HepG2 (cell line): ENCODE measurements around the gene RIPK1. TPM values are rescaled to one million over a fixed set of nuclear protein-coding genes. Genes with fewer than 3 reads are reported as not detected.

Experiments
- AGO1 ChIP-seq: fragments of 200-400 bp; formaldehyde crosslinking; IDR thresholded peaks from 2 replicates; pipeline ENCODE4 v1.6.1; 2017; ENCODE audit warnings: mild to moderate bottlenecking, low read depth, low read length, moderate library complexity; ENCODE audit not compliant: poor library complexity, severe bottlenecking
- CREB3 ChIP-seq: sonication (generic); formaldehyde crosslinking; IDR thresholded peaks from 2 replicates; pipeline ENCODE4 v1.5.0; 2020; ENCODE audit warnings: missing genetic modification reagents
- CTCF ChIP-seq: sonication (generic); formaldehyde crosslinking; IDR thresholded peaks from 2 replicates; pipeline ENCODE4 v1.5.0; 2020; ENCODE audit warnings: mild to moderate bottlenecking, missing genetic modification reagents, moderate library complexity
- ELF1 ChIP-seq: sonication (generic); formaldehyde crosslinking; IDR thresholded peaks from 2 replicates; pipeline ENCODE4 v1.4.0; 2020; ENCODE audit warnings: missing genetic modification reagents
- GPN1 ChIP-seq: sonication (generic); formaldehyde crosslinking; IDR thresholded peaks from 2 replicates; pipeline ENCODE4 v1.5.1; 2020; ENCODE audit warnings: missing genetic modification reagents, borderline replicate concordance
- HBP1 ChIP-seq: IDR thresholded peaks from 2 replicates; pipeline ENCODE4 v1.6.1; 2016; ENCODE audit warnings: low read depth, control low read depth
- KDM2A ChIP-seq: sonication (generic); formaldehyde crosslinking; IDR thresholded peaks from 2 replicates; pipeline ENCODE4 v1.4.0; 2020; ENCODE audit warnings: low read depth, missing genetic modification reagents, borderline replicate concordance
- MAX ChIP-seq: IDR thresholded peaks from 2 replicates; pipeline ENCODE4 v1.6.1; 2012; ENCODE audit warnings: inconsistent platforms
- NFE2L2 ChIP-seq: fragments of 150-350 bp; IDR thresholded peaks from 2 replicates; pipeline ENCODE4 v1.6.1; 2014; ENCODE audit warnings: low read length
- NFYC ChIP-seq: IDR thresholded peaks from 2 replicates; pipeline ENCODE4 v1.6.1; 2016; ENCODE audit warnings: missing genetic modification reagents, missing compliant biosample characterization
- NPAS2 ChIP-seq: sonication (generic); formaldehyde crosslinking; IDR thresholded peaks from 2 replicates; pipeline ENCODE4 v1.8.0; 2022; ENCODE audit warnings: mild to moderate bottlenecking, missing genetic modification reagents, borderline replicate concordance
- NR2C2 ChIP-seq: sonication (generic); formaldehyde crosslinking; IDR thresholded peaks from 2 replicates; pipeline ENCODE4 v1.4.0; 2020; ENCODE audit warnings: missing genetic modification reagents, mild to moderate bottlenecking, moderate library complexity, borderline replicate concordance
- POGK ChIP-seq: sonication (generic); formaldehyde crosslinking; conservative IDR thresholded peaks from 2 replicates; pipeline ENCODE4 v1.8.0; 2022; ENCODE audit warnings: mild to moderate bottlenecking, moderate library complexity, missing genetic modification reagents
- SRF ChIP-seq: IDR thresholded peaks from 2 replicates; pipeline ENCODE4 v1.6.1; 2011; ENCODE audit warnings: mild to moderate bottlenecking, low read depth, low read length, moderate library complexity
- TEAD3 ChIP-seq: optimal IDR thresholded peaks from 2 replicates; pipeline ENCODE3; 2016; ENCODE audit warnings: borderline replicate concordance
- XBP1 ChIP-seq: sonication (generic); formaldehyde crosslinking; IDR thresholded peaks from 2 replicates; pipeline ENCODE4 v1.5.0; 2020; ENCODE audit warnings: missing genetic modification reagents
- ZBTB49 ChIP-seq: sonication (generic); formaldehyde crosslinking; IDR thresholded peaks from 2 replicates; pipeline ENCODE4 v1.4.0; 2020; ENCODE audit warnings: missing genetic modification reagents, borderline replicate concordance
- ZNF160 ChIP-seq: sonication (generic); formaldehyde crosslinking; IDR thresholded peaks from 2 replicates; pipeline ENCODE4 v1.8.0; 2022; ENCODE audit warnings: mild to moderate bottlenecking, inconsistent platforms, missing genetic modification reagents
- ZNF24 ChIP-seq: fragments of 450-650 bp; IDR thresholded peaks from 2 replicates; pipeline ENCODE4 v1.6.1; 2017; ENCODE audit warnings: antibody characterized with exemption, mild to moderate bottlenecking
- ZNF619 ChIP-seq: sonication (generic); formaldehyde crosslinking; IDR thresholded peaks from 2 replicates; pipeline ENCODE4 v1.4.0; 2020; ENCODE audit warnings: mild to moderate bottlenecking, missing genetic modification reagents
- ZNF777 ChIP-seq: sonication (generic); formaldehyde crosslinking; IDR thresholded peaks from 2 replicates; pipeline ENCODE4 v1.4.0; 2020; ENCODE audit warnings: missing genetic modification reagents
- polyA plus RNA-seq, 8 experiments: library from polyadenylated mRNA; depleted of rRNA in 3 of 8; stranded (reverse) in 7 of 8; unstranded in 1 of 8; fragments of >200 nt; fragmentation: Illumina TruSeq in 4 of 8; extraction: Trizol in 4 of 8; gene quantifications; 2 replicates each; pipeline versions ENCODE4 v1.2.1 to v1.2.3, GENCODE V29; 2011 to 2016; ENCODE audit warnings: low read depth in 4 of 8, missing spikeins in 1 of 8, mixed read lengths in 1 of 8; ENCODE audit not compliant: insufficient read depth in 1 of 8
- total RNA-seq, 5 experiments: library from RNA; depleted of rRNA; stranded (reverse); fragments of >200 nt; fragmentation: Illumina TruSeq; extraction: Trizol; gene quantifications; 2 replicates each; pipeline ENCODE4 v1.2.3, GENCODE V29; 2016; ENCODE audit warnings: low read depth in 1 of 5

RIPK1 gene
- total and polyA plus RNA-seq, 2 of the 13 experiments (the other 11 are each of a cell fraction or from before 2014, with no cell fraction given) = 9.0 to 10.3 TPM

- 0 out of 2 replicates have a peak, but pooled peaks have one; percentile 43 for TF ChIP-seq CREB3 (CRISPR knock-in tag)
- TF ChIP-seq GPN1 = no peak
- peak; percentile 80 for TF ChIP-seq ELF1 (CRISPR knock-in tag)
- TF ChIP-seq ZNF160 (CRISPR knock-in tag) = no peak
- TF ChIP-seq TEAD3 = peak; percentile 95
- TF ChIP-seq HBP1 = peak; percentile 88; the same call in 1 of the 2 replicates
- TF ChIP-seq POGK (CRISPR knock-in tag) = 0 out of 2 replicates have a peak, but pooled peaks have one; percentile 60
- peak; percentile 89 for TF ChIP-seq MAX
- no peak for TF ChIP-seq NPAS2 (CRISPR knock-in tag)
- TF ChIP-seq AGO1 = no peak
- TF ChIP-seq ZBTB49 (CRISPR knock-in tag) = no peak
- TF ChIP-seq NFE2L2 = 0 out of 2 replicates have a peak, but pooled peaks have one; percentile 10
- peak; percentile 91 for TF ChIP-seq ZNF777 (CRISPR knock-in tag)
- TF ChIP-seq NFYC = peak; percentile 25; the same call in 1 of the 2 replicates
- TF ChIP-seq CTCF (CRISPR knock-in tag) = peak; percentile 20; the same call in 1 of the 2 replicates
- no peak for TF ChIP-seq ZNF619 (CRISPR knock-in tag)
- no peak for TF ChIP-seq XBP1
- TF ChIP-seq KDM2A (CRISPR knock-in tag) = peak; percentile 80
- peak; percentile 46; the same call in 1 of the 2 replicates for TF ChIP-seq NR2C2 (CRISPR knock-in tag)
- peak; percentile 43; the same call in 1 of the 2 replicates for TF ChIP-seq ZNF24
- TF ChIP-seq SRF = no peak
Observed at GRCh38 chr6:3139090-3139903, 71.0 kb downstream of the RIPK1 start (continued).
